HG02981 (cell line): ENCODE results near the gene DDX3Y.

Source experiments
- ATAC-seq: cut with Tn5 transposase; IDR thresholded peaks from one replicate; pipeline ENCODE4 v1.9.1; 2021; ENCODE audit warnings: mild to moderate bottlenecking, moderate library complexity; ENCODE audit not compliant: unreplicated experiment

Gene DDX3Y

DNA sequence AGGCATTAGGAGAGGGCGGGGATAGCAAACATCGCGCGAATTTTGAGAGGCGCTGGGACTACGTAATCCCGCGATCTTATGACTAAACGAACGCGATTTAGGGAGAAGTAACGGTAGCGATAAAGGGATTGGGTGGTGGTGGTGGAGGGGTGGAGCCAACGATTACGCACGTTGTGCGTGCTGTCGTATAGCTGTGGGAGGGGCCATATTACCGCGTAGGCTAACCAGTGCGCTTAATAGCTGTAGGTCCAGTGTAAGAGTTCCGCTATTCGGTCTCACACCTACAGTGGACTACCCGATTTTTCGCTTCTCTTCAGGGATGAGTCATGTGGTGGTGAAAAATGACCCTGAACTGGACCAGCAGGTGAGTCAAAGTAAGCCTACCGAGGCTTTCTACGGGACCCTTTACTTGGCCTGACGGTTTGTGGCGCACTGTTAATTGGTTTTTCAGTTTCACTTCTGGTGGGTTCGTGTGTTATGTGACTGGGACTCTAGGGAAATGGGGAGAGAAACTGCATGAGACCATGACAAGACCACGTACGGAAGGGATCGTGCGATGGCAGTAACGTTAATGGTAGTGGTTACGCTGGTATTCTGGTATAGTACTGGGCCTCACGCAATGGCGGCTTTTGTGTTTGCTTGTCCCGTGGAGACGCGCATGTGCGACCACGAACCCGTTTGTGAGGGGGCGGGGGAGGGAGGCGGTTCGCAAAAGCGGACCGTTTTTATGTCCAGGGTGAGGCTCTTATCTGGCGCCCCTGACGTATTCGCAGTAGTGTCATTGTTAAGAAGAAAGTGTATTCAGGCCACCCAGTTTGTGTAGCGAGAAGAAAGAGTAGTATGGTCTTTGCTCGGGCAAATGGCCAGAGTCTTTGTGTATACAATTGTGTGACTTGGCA, at the start of gene DDX3Y:
DDX3Y (plus strand) TSS at position 251 of the 899 bp plus-strand sequence; CDS start at position 320, 69 bp downstream.
- ATAC-seq = peak; percentile 83

DNA sequence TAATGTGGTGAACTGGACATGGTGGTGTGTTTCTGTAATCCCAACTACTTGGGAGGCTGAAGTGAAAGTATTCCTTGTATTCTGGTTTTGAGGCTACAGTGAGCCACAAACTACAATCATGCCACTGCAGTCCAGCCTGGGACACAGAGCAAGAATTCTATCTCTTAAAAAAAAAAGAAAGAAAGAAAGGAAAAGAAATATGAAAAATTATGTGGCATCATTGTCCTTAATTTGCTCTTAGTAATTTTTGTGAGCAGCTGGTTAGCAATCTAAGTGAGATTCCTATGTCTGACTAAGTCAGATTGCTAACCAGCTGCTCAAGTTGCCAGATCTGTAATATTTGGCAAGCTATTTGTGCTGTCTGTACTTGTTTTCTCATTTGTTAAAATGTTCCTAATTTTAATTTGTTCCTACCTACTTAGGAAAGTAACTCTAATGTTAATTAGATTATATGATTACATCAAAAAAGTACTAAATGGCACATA, 48.8 kb upstream of the DDX3Y start:
- ATAC-seq = no peak

DNA sequence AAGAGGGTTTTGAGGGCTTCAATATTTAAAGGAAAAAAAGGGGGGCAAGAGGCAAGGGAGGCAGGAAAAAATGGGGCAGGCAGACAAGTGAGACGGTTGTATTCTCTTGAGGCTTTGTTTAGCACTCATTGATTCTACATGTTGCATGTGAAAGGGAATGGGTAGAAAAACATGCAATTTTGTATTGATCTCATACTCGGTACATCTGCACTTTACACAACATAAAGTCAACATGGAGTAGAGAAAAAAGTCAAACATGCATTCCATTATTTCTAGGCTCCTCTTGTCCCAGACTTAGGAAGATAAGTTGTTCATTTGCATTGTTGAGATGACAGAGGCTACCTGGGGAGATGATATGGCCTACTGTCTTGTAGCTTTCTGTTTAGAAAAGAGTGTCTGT, 36.7 kb upstream of the DDX3Y start:
- no peak for ATAC-seq

DNA sequence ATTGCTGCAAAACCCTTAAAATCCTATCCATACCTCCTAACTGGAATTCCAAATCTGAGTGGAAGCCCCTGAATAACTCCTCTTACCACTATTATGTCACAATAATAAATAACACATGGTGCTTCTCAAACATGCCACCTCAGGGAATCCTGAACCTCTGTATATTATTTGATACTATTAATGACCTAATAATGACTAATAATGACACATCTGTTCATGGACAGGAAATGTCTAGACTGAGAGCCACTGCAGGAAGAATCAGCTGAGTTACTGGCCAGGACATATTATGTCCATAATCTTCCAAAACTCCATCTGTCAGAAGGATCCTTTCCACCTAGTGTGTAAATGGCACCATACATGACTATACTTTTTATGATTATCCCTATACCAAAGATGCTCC, 7.7 kb upstream of the DDX3Y start:
- ATAC-seq = no peak

DNA sequence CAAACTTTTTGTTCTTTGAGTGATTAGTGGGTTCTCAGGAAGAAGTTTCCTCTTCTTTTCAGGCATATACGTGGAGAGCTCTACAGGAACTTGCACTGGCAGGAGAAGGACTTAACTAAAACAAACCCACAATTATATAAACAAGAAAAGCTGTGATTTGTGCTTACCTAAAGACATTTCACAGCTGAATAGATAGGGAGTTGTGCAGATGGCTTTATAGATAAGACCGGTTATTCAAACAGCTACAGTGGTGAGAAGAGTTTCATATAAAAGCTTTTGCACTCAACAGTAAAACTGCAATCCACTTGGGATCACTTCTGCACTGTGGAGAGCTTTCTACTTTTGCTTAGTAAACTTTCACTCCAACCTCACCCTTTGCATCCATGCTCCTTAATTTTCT, 6.1 kb upstream of the DDX3Y start:
- no peak for ATAC-seq

DNA sequence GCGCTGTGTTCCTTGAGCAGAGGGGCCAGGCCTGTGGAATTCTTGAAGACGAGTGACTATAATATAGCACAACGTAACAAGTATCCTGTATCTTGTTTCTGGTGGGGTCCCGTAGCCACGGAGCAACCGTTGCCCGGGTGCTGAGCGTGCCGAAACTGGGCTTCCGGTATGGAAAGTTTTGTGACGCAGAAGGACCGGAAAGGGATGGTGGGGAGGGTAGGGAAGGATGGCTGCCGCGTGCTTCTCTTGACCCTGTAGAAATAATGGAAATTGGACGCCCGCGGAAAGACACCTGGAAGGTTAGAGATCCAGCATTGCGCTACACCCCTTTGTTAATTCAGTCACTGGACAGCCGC, 827 bp downstream of the DDX3Y start:
- peak; percentile 38 for ATAC-seq

DNA sequence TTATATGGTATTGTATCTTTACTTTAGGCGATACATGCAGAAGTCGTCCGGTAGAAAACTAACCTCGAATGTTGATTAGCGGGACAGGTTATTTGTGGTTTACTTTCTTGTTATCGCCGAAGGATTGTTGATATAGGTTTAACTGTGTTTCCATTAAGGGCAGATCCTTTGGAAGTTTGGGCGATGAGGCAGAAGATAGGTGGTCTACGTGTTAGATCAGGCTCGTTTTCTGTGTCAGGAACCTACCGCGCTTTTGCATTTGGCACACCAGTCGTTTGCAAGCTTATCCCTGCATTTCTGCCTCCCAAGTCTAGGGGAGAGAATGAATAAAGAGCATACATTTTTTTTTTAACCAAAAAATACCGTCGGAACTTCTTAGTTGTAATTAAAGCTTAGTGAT, 1.2 kb downstream of the DDX3Y start:
- no peak for ATAC-seq

DNA sequence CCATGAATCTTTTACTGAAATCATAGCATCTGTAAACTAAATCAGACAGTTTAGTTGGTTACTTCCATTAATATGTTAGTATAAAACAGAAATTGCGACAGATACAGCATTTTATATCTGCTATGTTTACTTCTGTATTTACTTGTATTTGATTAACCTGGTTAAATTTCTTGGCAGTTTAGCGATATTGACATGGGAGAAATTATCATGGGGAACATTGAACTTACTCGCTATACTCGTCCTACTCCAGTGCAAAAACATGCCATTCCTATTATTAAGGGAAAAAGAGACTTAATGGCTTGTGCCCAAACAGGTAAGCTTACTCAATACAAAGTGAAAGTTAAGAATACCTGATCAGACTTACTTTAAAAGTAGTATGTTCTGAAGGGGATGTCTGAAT, 8.9 kb downstream of the DDX3Y start:
- no peak for ATAC-seq

DNA sequence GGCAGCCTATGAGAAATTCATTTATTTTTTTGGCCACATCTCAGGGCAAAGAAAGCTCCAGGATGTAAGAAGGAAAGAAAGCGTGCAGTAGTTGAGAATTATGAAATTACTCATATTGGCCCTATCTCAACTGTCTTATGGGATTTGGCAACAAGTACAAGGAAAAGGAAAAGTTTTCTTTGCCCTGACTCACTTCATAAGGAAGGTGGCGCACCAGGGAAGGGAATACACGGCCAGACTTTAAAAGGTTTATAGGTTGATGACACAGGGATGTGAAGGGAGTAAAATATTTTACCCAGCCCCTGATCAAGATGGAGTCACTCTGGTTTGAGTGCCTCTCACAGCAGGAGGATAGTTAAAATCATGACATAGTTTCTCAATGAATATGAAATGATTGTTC, 23.4 kb downstream of the DDX3Y start:
- no peak for ATAC-seq

DNA sequence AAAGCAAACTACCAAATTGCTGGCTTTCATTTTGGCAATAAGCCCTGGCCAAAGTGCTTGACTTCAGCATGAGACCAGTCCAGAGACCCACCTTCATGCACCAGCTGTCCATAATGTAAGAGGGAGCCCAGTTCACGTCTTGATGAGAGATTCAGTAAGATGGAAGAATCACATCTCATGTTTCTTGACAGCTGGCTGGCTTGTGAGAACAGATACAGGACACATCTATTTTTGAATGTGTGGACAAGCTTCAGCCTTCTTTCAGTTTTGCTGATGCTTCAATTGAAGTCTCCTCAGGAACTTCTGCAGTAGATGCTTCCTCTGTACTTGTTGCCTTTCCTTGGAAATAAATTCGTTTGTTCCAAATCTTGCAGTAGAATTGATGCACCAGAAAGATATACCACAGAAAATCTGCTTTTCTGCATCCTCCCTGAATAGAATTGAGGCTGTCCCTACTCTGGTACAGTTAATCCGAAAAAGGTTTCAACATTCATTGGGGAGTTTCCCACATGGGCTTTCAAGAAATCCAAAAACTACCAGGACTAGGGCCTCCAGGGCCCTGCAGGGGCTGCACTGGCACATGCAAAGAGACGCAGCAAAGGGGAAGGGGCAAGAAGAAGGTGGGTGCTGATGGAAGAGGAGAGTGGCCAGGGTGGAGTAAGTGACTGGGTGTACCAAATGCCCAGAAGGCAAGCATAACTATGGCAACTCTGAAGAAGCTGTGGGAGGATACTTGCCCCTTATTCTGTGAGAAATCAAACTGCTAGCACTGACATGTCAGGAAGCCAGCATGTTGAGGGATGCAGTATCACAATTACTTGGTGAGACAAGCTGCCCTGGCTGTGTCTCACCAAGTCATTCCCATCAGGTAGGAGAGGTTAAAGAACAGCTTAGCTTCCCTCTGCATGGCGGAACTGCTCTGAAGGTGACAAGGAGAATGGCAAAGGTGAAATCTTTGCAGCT, 37.3 kb downstream of the DDX3Y start:
- ATAC-seq = no peak
